H1 (cell line): ENCODE results near the gene CEL. TPM values are rescaled to one million over a fixed set of nuclear protein-coding genes. Genes with fewer than 3 reads are reported as not detected.

Source experiments
- CHD1 ChIP-seq: IDR thresholded peaks from 2 replicates; pipeline ENCODE4 v1.6.1; 2012; ENCODE audit warnings: low read depth, low read length, improper control_type of control experiment
- CHD2 ChIP-seq: IDR thresholded peaks from 2 replicates; pipeline ENCODE4 v1.6.1; 2012; ENCODE audit warnings: low read length, improper control_type of control experiment
- CTBP2 ChIP-seq: IDR thresholded peaks from 2 replicates; pipeline ENCODE4 v1.7.0; 2011; ENCODE audit warnings: borderline replicate concordance, mild to moderate bottlenecking, moderate library complexity, mixed read lengths, low read length; ENCODE audit not compliant: insufficient read depth, insufficient read length
- EGR1 ChIP-seq: IDR thresholded peaks from 2 replicates; pipeline ENCODE4 v1.6.1; 2011; ENCODE audit warnings: low read depth, low read length, borderline replicate concordance
- JUND ChIP-seq: IDR thresholded peaks from 2 replicates; pipeline ENCODE4 v1.6.1; 2011; ENCODE audit warnings: mild to moderate bottlenecking, improper control_type of control experiment, low read length
- POLR2A ChIP-seq, 2 experiments: IDR thresholded peaks; 1 replicate in 1 of 2; 2 replicates in 1 of 2; pipeline ENCODE4 v1.6.1; 2011; ENCODE audit warnings: low read depth in 2 of 2, low read length in 2 of 2, mild to moderate bottlenecking in 2 of 2; ENCODE audit errors: control extremely low read depth in 1 of 2
- SIN3A ChIP-seq, 2 experiments: IDR thresholded peaks in 1 of 2; conservative IDR thresholded peaks in 1 of 2; 2 replicates each; pipeline ENCODE4 v1.6.1; 2011 to 2012; ENCODE audit warnings: low read length in 2 of 2, improper control_type of control experiment in 1 of 2, low read depth in 1 of 2, mild to moderate bottlenecking in 1 of 2
- TAF7 ChIP-seq: optimal IDR thresholded peaks from 2 replicates; pipeline ENCODE3; 2011; ENCODE audit warnings: low read depth, mild to moderate bottlenecking, inconsistent platforms, low read length, moderate library complexity, borderline replicate concordance
- TEAD4 ChIP-seq: IDR thresholded peaks from 2 replicates; pipeline ENCODE4 v1.6.1; 2012; ENCODE audit warnings: low read depth, low read length, inconsistent platforms, mixed read lengths
- YY1 ChIP-seq: IDR thresholded peaks from 2 replicates; pipeline ENCODE4 v1.6.1; 2011; ENCODE audit warnings: low read depth, mild to moderate bottlenecking, low read length
- polyA plus RNA-seq, 7 experiments: library from polyadenylated mRNA; depleted of rRNA in 3 of 7; stranded (reverse) in 5 of 7; unstranded in 2 of 7; fragments of >200 nt in 5 of 7; fragments of 200-250 nt in 2 of 7; gene quantifications; 1 replicate in 5 of 7; 2 replicates in 1 of 7; 4 replicates in 1 of 7; pipeline versions ENCODE4 v1.2.1 to v1.2.3, GENCODE V29; 2011 to 2013; ENCODE audit warnings: missing spikeins in 2 of 7, mixed read lengths in 2 of 7
- total RNA-seq: library from RNA; stranded (reverse); fragmentation: NEBNext Ultra II Directional; extraction: Animal tissue kit (Norgen Biotek cat#: 25700); gene quantifications from 2 replicates; pipeline ENCODE4 v1.2.1, GENCODE V29; 2021

Gene CEL
- total and polyA plus RNA-seq, 2 of the 8 experiments (the other 6 are each of a cell fraction or from before 2014, with no cell fraction given), result 1.8 to 3.4 TPM

DNA sequence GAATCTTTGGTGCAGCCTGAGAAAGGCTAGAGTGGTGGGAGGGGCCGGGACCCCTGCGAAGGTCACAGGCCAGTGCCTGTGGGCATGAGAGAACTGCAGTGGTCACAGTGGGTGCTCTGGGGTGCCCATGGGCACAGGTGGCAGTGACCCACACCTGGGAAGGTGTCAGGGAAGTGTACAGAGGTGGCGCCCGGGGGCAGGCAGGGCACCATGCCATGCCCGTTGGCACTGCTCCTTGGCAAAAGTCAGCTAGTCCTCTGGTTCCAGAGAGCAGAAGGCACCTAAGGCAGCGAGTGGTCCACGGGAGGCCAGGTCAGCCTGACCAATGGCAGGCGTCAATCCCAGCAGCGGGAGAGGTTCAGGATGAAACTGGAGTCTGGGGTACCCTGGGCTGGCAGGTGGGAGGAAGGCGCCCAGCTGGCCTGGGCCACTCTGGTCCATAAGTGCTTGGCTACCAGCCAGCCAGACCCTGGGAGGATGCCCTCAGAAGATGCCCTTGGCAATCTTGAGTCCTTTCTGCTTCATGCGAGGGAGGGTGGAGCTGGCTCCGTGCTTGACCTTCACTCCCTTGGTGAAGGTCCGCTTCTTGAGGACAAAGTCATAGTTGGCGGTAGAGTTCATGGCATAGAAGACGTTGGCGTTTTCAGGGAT lies 36.4 kb downstream of the CEL start (continued):
- no peak for TF ChIP-seq CHD2
- TF ChIP-seq EGR1, result no peak
- no peak for TF ChIP-seq CHD1
- no peak for TF ChIP-seq YY1
- no peak for TF ChIP-seq SIN3A (conservative IDR thresholded peaks at IDR 0.05 in 1 of 2, IDR thresholded peaks at IDR 0.05 in 1 of 2; ENCODE audit: low read depth in 1 of 2, low read length in 2 of 2)
- TF ChIP-seq CTBP2, result no peak
- no peak for TF ChIP-seq TAF7
- no peak for TF ChIP-seq JUND
- no peak for TF ChIP-seq POLR2A (IDR thresholded peaks at IDR 0.05; ENCODE audit: control extremely low read depth in 1 of 2, low read depth in 2 of 2, low read length in 2 of 2)
- no peak for TF ChIP-seq TEAD4
